H9 (cell line): ENCODE measurements around the gene GRK3. TPM values are rescaled to one million over a fixed set of nuclear protein-coding genes. Genes with fewer than 3 reads are reported as not detected.

Experiments
- DNase-seq: peaks from one replicate; pipeline ENCODE4 v3.0.0-alpha.2; 2017
- H2AFZ ChIP-seq: one replicate; pipeline ENCODE4 v1.6.1; 2013; ENCODE audit warnings: mild to moderate bottlenecking, low read length, control low read depth, moderate library complexity
- H2AK5ac ChIP-seq: 2 replicates; pipeline ENCODE4 v1.6.1; 2013; ENCODE audit warnings: low read length, control low read depth, mixed read lengths; ENCODE audit not compliant: insufficient read length
- H2BK120ac ChIP-seq: one replicate; pipeline ENCODE4 v1.6.1; 2013; ENCODE audit warnings: low read depth, mild to moderate bottlenecking, low read length, control low read depth, inconsistent platforms; ENCODE audit not compliant: poor library complexity, severe bottlenecking
- H2BK12ac ChIP-seq: 2 replicates; pipeline ENCODE4 v1.6.1; 2013; ENCODE audit warnings: low read length, control low read depth, mixed read lengths, low read depth; ENCODE audit not compliant: insufficient read length
- H2BK15ac ChIP-seq: 2 replicates; pipeline ENCODE4 v1.6.1; 2013; ENCODE audit warnings: low read depth, low read length, control low read depth
- H2BK20ac ChIP-seq: one replicate; pipeline ENCODE4 v1.6.1; 2013; ENCODE audit warnings: low read depth, mild to moderate bottlenecking, low read length, control low read depth, inconsistent platforms; ENCODE audit not compliant: poor library complexity, severe bottlenecking
- H2BK5ac ChIP-seq: 2 replicates; pipeline ENCODE4 v1.6.1; 2013; ENCODE audit warnings: low read length, control low read depth, mixed read lengths; ENCODE audit not compliant: insufficient read length
- H3K14ac ChIP-seq: 2 replicates; pipeline ENCODE4 v1.6.1; 2013; ENCODE audit warnings: low read length, control low read depth; ENCODE audit not compliant: insufficient read depth
- H3K18ac ChIP-seq: 2 replicates; pipeline ENCODE4 v1.6.1; 2013; ENCODE audit warnings: low read depth, mild to moderate bottlenecking, mixed read lengths, low read length, control low read depth; ENCODE audit not compliant: insufficient read length
- H3K23ac ChIP-seq: 2 replicates; pipeline ENCODE4 v1.6.1; 2013; ENCODE audit warnings: low read length, control low read depth, mixed read lengths, low read depth; ENCODE audit not compliant: insufficient read length
- H3K23me2 ChIP-seq: 2 replicates; pipeline ENCODE4 v1.6.1; 2013; ENCODE audit warnings: low read depth, mild to moderate bottlenecking, mixed read lengths, low read length, control low read depth; ENCODE audit not compliant: insufficient read length, poor library complexity, severe bottlenecking
- H3K27ac ChIP-seq: 2 replicates; pipeline ENCODE4 v1.5.1; 2013; ENCODE audit warnings: low read length, control low read depth, mixed read lengths, low read depth; ENCODE audit not compliant: insufficient read length
- H3K27me3 ChIP-seq: 2 replicates; pipeline ENCODE4 v1.6.1; 2013; ENCODE audit warnings: low read length, control low read depth, inconsistent platforms; ENCODE audit not compliant: insufficient read depth
- H3K4ac ChIP-seq: 2 replicates; pipeline ENCODE4 v1.6.1; 2013; ENCODE audit warnings: low read depth, mild to moderate bottlenecking, control low read depth, inconsistent platforms, low read length, moderate library complexity
- H3K4me1 ChIP-seq: 2 replicates; pipeline ENCODE4 v1.6.1; 2013; ENCODE audit warnings: low read length, control low read depth, inconsistent platforms; ENCODE audit not compliant: insufficient read depth
- H3K4me2 ChIP-seq: 2 replicates; pipeline ENCODE4 v1.6.1; 2013; ENCODE audit warnings: low read length, control low read depth, mixed read lengths; ENCODE audit not compliant: insufficient read length, insufficient read depth
- H3K56ac ChIP-seq: 2 replicates; pipeline ENCODE4 v1.6.1; 2013; ENCODE audit warnings: low read depth, mild to moderate bottlenecking, mixed read lengths, low read length, control low read depth; ENCODE audit not compliant: insufficient read length
- H3K79me1 ChIP-seq: 2 replicates; pipeline ENCODE4 v1.6.1; 2013; ENCODE audit warnings: low read depth, mild to moderate bottlenecking, moderate library complexity, low read length, control low read depth, inconsistent platforms; ENCODE audit not compliant: insufficient read depth, poor library complexity, severe bottlenecking
- H3K79me2 ChIP-seq: 2 replicates; pipeline ENCODE4 v1.6.1; 2013; ENCODE audit warnings: low read length, control low read depth, inconsistent platforms; ENCODE audit not compliant: insufficient read depth
- H3K9ac ChIP-seq: 2 replicates; pipeline ENCODE4 v1.6.1; 2013; ENCODE audit warnings: low read length, control low read depth, mixed read lengths; ENCODE audit not compliant: insufficient read length; ENCODE audit errors: extremely low read depth
- H3K9me3 ChIP-seq: one replicate; pipeline ENCODE4 v1.6.1; 2013; ENCODE audit warnings: low read depth, low read length, inconsistent platforms; ENCODE audit not compliant: control insufficient read depth
- H3T11ph ChIP-seq: one replicate; pipeline ENCODE4 v1.6.1; 2013; ENCODE audit warnings: mild to moderate bottlenecking, low read length, control low read depth, inconsistent platforms
- H4K20me1 ChIP-seq: one replicate; pipeline ENCODE4 v1.6.1; 2013; ENCODE audit not compliant: control insufficient read depth, insufficient read length, insufficient read depth
- H4K5ac ChIP-seq: 2 replicates; pipeline ENCODE4 v1.6.1; 2013; ENCODE audit warnings: low read depth, mild to moderate bottlenecking, mixed read lengths, low read length, control low read depth; ENCODE audit not compliant: insufficient read length
- H4K8ac ChIP-seq: replicated peaks from 2 replicates; pipeline ENCODE4 v1.6.1; 2013; ENCODE audit warnings: low read length, control low read depth, mixed read lengths, low read depth; ENCODE audit not compliant: insufficient read length
- H4K91ac ChIP-seq: 2 replicates; pipeline ENCODE4 v1.6.1; 2013; ENCODE audit warnings: low read depth, mild to moderate bottlenecking, moderate library complexity, mixed read lengths, low read length, control low read depth; ENCODE audit not compliant: insufficient read length
- H3K27ac Mint-ChIP-seq, 3 experiments: 2 replicates in 2 of 3; 3 replicates in 1 of 3; pipeline ENCODE4 v1.8.0; 2020 to 2021; ENCODE audit warnings: mixed read lengths in 3 of 3, mild to moderate bottlenecking in 1 of 3, moderate library complexity in 1 of 3
- H3K27me3 Mint-ChIP-seq: 2 replicates; pipeline ENCODE4 v1.8.0; 2021; ENCODE audit warnings: low read depth, mild to moderate bottlenecking, moderate library complexity, mixed read lengths
- H3K36me3 Mint-ChIP-seq, 3 experiments: 2 replicates in 2 of 3; 3 replicates in 1 of 3; pipeline ENCODE4 v1.8.0; 2020 to 2021; ENCODE audit warnings: low read depth in 3 of 3, mixed read lengths in 3 of 3; ENCODE audit not compliant: insufficient read depth in 1 of 3
- H3K4me1 Mint-ChIP-seq, 2 experiments: 2 replicates each; pipeline ENCODE4 v1.8.0; 2020; ENCODE audit warnings: mixed read lengths in 2 of 2
- H3K4me3 Mint-ChIP-seq, 2 experiments: 2 replicates in 1 of 2; 3 replicates in 1 of 2; pipeline ENCODE4 v1.8.0; 2020 to 2021; ENCODE audit warnings: mild to moderate bottlenecking in 2 of 2, mixed read lengths in 2 of 2, moderate library complexity in 1 of 2
- H3K9me3 Mint-ChIP-seq, 2 experiments: 2 replicates in 1 of 2; 3 replicates in 1 of 2; pipeline ENCODE4 v1.8.0; 2020; ENCODE audit warnings: mild to moderate bottlenecking in 2 of 2, mixed read lengths in 2 of 2, moderate library complexity in 1 of 2
- WGBS: extraction: QIAGEN DNeasy Blood & Tissue Kit; methylation state at CpG from one replicate; pipeline ENCODE4 v1.1.7; 2013; ENCODE audit warnings: missing lambda C conversion rate, low lambda C conversion rate, mixed read lengths; ENCODE audit not compliant: insufficient read length; ENCODE audit errors: extremely low coverage; 5-methylcytosine and 5-hydroxymethylcytosine counted together
- total RNA-seq: library from RNA; stranded (reverse); gene quantifications from 2 replicates; pipeline ENCODE4 v1.2.1, GENCODE V29; 2021
- TF ChIP-seq, protein P1 (sequence below): fragments of 200-600 bp; sonication (generic); conservative IDR thresholded peaks from 3 replicates; pipeline ENCODE4 v1.8.0; 2021; ENCODE audit warnings: antibody characterized with exemption, mild to moderate bottlenecking

Gene GRK3
- total RNA-seq, 1 experiment from 2014 or later, result 23.9 TPM

DNA sequence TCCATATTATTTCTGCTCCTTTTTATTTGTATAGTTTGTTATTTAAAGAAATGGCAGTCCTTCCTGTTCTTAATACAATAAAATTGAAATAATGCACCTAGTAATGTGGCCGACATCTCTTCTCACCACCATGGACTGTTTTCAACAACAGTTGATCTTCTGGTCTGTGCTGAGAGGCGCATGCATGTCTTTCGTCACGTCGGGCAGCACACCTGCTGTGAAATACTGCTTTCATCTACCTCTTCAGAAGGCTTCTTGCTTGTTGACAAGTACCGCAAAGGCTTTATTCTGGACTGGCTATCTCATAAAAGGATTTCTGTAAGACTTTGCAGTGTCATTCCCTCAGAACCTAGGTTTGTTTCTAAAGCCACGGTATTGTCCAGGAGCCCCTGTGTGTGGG, 163.6 kb downstream of the GRK3 start:
- H3K27me3 ChIP-seq, result no peaks in the 10 kb centered on the region

More for the DNA sequence above, 163.6 kb downstream of the GRK3 start:
- no peaks in the 10 kb centered on the region; the same call in none of the 2 replicates for H3K27me3 Mint-ChIP-seq
- no peak overlapping the region for H2BK5ac ChIP-seq
- peaks cover 8 to 10% of the 10 kb centered on the region in 2 experiments for H3K4me1 Mint-ChIP-seq
- H2BK12ac ChIP-seq, result no peak overlapping the region
- no peaks in the 10 kb centered on the region for H3K36me3 Mint-ChIP-seq
- H3K27ac ChIP-seq, result no peak overlapping the region
- no CpG with 5 or more reads among the region's 7 CpGs for WGBS
- TF ChIP-seq, protein P1, sequence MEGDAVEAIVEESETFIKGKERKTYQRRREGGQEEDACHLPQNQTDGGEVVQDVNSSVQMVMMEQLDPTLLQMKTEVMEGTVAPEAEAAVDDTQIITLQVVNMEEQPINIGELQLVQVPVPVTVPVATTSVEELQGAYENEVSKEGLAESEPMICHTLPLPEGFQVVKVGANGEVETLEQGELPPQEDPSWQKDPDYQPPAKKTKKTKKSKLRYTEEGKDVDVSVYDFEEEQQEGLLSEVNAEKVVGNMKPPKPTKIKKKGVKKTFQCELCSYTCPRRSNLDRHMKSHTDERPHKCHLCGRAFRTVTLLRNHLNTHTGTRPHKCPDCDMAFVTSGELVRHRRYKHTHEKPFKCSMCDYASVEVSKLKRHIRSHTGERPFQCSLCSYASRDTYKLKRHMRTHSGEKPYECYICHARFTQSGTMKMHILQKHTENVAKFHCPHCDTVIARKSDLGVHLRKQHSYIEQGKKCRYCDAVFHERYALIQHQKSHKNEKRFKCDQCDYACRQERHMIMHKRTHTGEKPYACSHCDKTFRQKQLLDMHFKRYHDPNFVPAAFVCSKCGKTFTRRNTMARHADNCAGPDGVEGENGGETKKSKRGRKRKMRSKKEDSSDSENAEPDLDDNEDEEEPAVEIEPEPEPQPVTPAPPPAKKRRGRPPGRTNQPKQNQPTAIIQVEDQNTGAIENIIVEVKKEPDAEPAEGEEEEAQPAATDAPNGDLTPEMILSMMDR, result no peak
- no peak overlapping the region for H4K5ac ChIP-seq
- H4K8ac ChIP-seq, result no peak overlapping the region
- no peak overlapping the region for H3K23ac ChIP-seq
- H3K4me1 ChIP-seq, result no peaks in the 10 kb centered on the region; the same call in 1 of the 2 replicates
- H3K9me3 ChIP-seq, result no peaks in the 10 kb centered on the region
- no peak for DNase-seq
- no peak overlapping the region for H3K27ac Mint-ChIP-seq
- no peaks in the 10 kb centered on the region for H3K9me3 Mint-ChIP-seq
- no peak overlapping the region for H3K4me2 ChIP-seq
- no peaks in the 10 kb centered on the region for H3K23me2 ChIP-seq
- no peak overlapping the region for H3K18ac ChIP-seq
- no peak overlapping the region for H4K91ac ChIP-seq
- H3K4me3 Mint-ChIP-seq, result no peak overlapping the region
- H3K56ac ChIP-seq, result no peak overlapping the region
- no peak overlapping the region for H2AFZ ChIP-seq
- no peak overlapping the region for H3T11ph ChIP-seq
- H2BK15ac ChIP-seq, result no peak overlapping the region
- H3K14ac ChIP-seq, result no peak overlapping the region
- no peak overlapping the region for H2BK120ac ChIP-seq
- no peak overlapping the region for H2BK20ac ChIP-seq
- H3K79me1 ChIP-seq, result no peaks in the 10 kb centered on the region
- no peak overlapping the region for H3K9ac ChIP-seq
- H3K4ac ChIP-seq, result no peak overlapping the region
- no peaks in the 10 kb centered on the region for H4K20me1 ChIP-seq
- H2AK5ac ChIP-seq, result no peak overlapping the region
- H3K79me2 ChIP-seq, result no peaks in the 10 kb centered on the region
